Hepatocyte (in vitro differentiated cells): Measurements from ENCODE around the gene EDNRA. TPM values are rescaled to one million over a fixed set of nuclear protein-coding genes. Genes with fewer than 3 reads are reported as not detected.

Experiments
- DNase-seq: peaks from one replicate; pipeline ENCODE4 v3.0.0-alpha.2; 2016; ENCODE audit warnings: low spot score
- H2AFZ ChIP-seq: fragments of 200-600 bp; sonication (generic); 2 replicates; pipeline ENCODE4 v1.6.0; 2016; ENCODE audit warnings: antibody characterized with exemption, mild to moderate bottlenecking
- H3K27ac ChIP-seq: fragments of 200-600 bp; sonication (generic); 2 replicates; pipeline ENCODE4 v1.5.1; 2016; ENCODE audit warnings: mild to moderate bottlenecking
- H3K27me3 ChIP-seq: fragments of 200-600 bp; sonication (generic); 2 replicates; pipeline ENCODE4 v1.6.1; 2016
- H3K36me3 ChIP-seq: fragments of 200-600 bp; sonication (generic); replicated peaks from 2 replicates; pipeline ENCODE4 v1.5.1; 2016; ENCODE audit warnings: low read depth; ENCODE audit not compliant: insufficient read depth
- H3K4me1 ChIP-seq: fragments of 200-600 bp; sonication (generic); 2 replicates; pipeline ENCODE4 v1.5.1; 2016; ENCODE audit warnings: mild to moderate bottlenecking, moderate library complexity; ENCODE audit not compliant: insufficient read depth
- H3K4me2 ChIP-seq: fragments of 200-600 bp; sonication (generic); 2 replicates; pipeline ENCODE4 v1.6.0; 2016
- H3K4me3 ChIP-seq: fragments of 200-600 bp; sonication (generic); 2 replicates; pipeline ENCODE4 v1.5.1; 2016; ENCODE audit warnings: mild to moderate bottlenecking
- H3K79me2 ChIP-seq: fragments of 200-600 bp; sonication (generic); 2 replicates; pipeline ENCODE4 v1.6.0; 2017; ENCODE audit warnings: mild to moderate bottlenecking
- H3K9me2 ChIP-seq: fragments of 200-600 bp; sonication (generic); replicated peaks from 2 replicates; pipeline ENCODE4 v1.6.0; 2017; ENCODE audit warnings: mild to moderate bottlenecking; ENCODE audit not compliant: insufficient read depth
- H3K9me3 ChIP-seq: fragments of 200-600 bp; sonication (generic); 2 replicates; pipeline ENCODE4 v1.5.1; 2016; ENCODE audit warnings: low read depth, mild to moderate bottlenecking
- H4K20me1 ChIP-seq: fragments of 200-600 bp; sonication (generic); 2 replicates; pipeline ENCODE4 v1.6.0; 2016; ENCODE audit warnings: mild to moderate bottlenecking; ENCODE audit not compliant: insufficient read depth, poor library complexity, severe bottlenecking
- CTCF ChIP-seq: fragments of 200-600 bp; sonication (generic); IDR thresholded peaks from 2 replicates; pipeline ENCODE4 v1.5.1; 2016; ENCODE audit warnings: antibody characterized with exemption, mild to moderate bottlenecking; ENCODE audit not compliant: poor library complexity
- EZH2 ChIP-seq: fragments of 200-600 bp; sonication (generic); IDR thresholded peaks from 2 replicates; pipeline ENCODE4 v1.6.1; 2016; ENCODE audit warnings: antibody characterized with exemption, mild to moderate bottlenecking, borderline replicate concordance
- EZH2phosphoT487 ChIP-seq: fragments of 200-600 bp; sonication (generic); IDR thresholded peaks from one replicate; pipeline ENCODE4 v1.6.1; 2018; ENCODE audit warnings: antibody characterized with exemption, mild to moderate bottlenecking, low read depth, moderate library complexity; ENCODE audit not compliant: unreplicated experiment, severe bottlenecking
- WGBS: methylation state at CpG from one replicate; pipeline ENCODE4 v1.1.6; 2016; ENCODE audit warnings: low lambda C conversion rate; ENCODE audit errors: missing lambda C conversion rate; 5-methylcytosine and 5-hydroxymethylcytosine counted together
- polyA plus RNA-seq: library from polyadenylated mRNA; unstranded; fragments of >200 nt; fragmentation: Nextera tagmentation; extraction: Ambion mirVana; gene quantifications from 2 replicates; pipeline ENCODE4 v1.2.1, GENCODE V29; 2016
- total RNA-seq: library from RNA; depleted of rRNA; stranded (reverse); fragments of >200 nt; gene quantifications from 2 replicates; pipeline ENCODE4 v1.2.3, GENCODE V29; 2014

The EDNRA gene
- total and polyA plus RNA-seq, 2 experiments from 2014 or later: 19.0 to 28.1 TPM

GRCh38 chr4:147576084-147576483 is 95.2 kb downstream of the EDNRA start:
- Histone ChIP-seq H3K4me1 (no peaks in the 10 kb centered on the region), H3K36me3 (no peaks in the 10 kb centered on the region), H2AFZ (no peak overlapping the region), H4K20me1 (no peaks in the 10 kb centered on the region), H3K79me2 (no peaks in the 10 kb centered on the region), H3K9me3 (no peaks in the 10 kb centered on the region), H3K4me3 (no peak overlapping the region), H3K27ac (no peak overlapping the region), H3K4me2 (no peak overlapping the region), H3K27me3 (no peaks in the 10 kb centered on the region), H3K9me2 (no peaks in the 10 kb centered on the region)
- 96% methylated on average over 3 of the region's 3 CpGs for WGBS
- no peak for TF ChIP-seq CTCF
- TF ChIP-seq EZH2: no peak
- no peak for TF ChIP-seq EZH2phosphoT487
- no peak for DNase-seq

GRCh38 chr4:147578051-147578476 is 97.2 kb downstream of the EDNRA start:
- Histone ChIP-seq H3K9me3 (no peaks in the 10 kb centered on the region), H4K20me1 (no peaks in the 10 kb centered on the region), H3K4me2 (no peak overlapping the region), H2AFZ (no peak overlapping the region), H3K79me2 (no peaks in the 10 kb centered on the region), H3K4me1 (no peaks in the 10 kb centered on the region), H3K27me3 (no peaks in the 10 kb centered on the region), H3K36me3 (no peaks in the 10 kb centered on the region), H3K4me3 (no peak overlapping the region), H3K27ac (no peak overlapping the region), H3K9me2 (no peaks in the 10 kb centered on the region)
- TF ChIP-seq EZH2phosphoT487 (no peak), EZH2 (no peak), CTCF (no peak)
- WGBS: 68% methylated on average over 6 of the region's 6 CpGs
- no peak for DNase-seq

- H3K4me3 ChIP-seq: no peak overlapping the region
- WGBS: 94% methylated on average over 3 of the region's 3 CpGs
- H3K36me3 ChIP-seq: no peaks in the 10 kb centered on the region
- no peak for DNase-seq
- no peaks in the 10 kb centered on the region for H3K9me2 ChIP-seq
- H4K20me1 ChIP-seq: no peaks in the 10 kb centered on the region
- no peaks in the 10 kb centered on the region for H3K27me3 ChIP-seq
- no peak overlapping the region for H3K4me2 ChIP-seq
- H3K4me1 ChIP-seq: no peaks in the 10 kb centered on the region
- no peaks in the 10 kb centered on the region for H3K79me2 ChIP-seq
- no peaks in the 10 kb centered on the region for H3K9me3 ChIP-seq
- TF ChIP-seq CTCF: no peak
- TF ChIP-seq EZH2: no peak
- TF ChIP-seq EZH2phosphoT487: no peak
- no peak overlapping the region for H2AFZ ChIP-seq
- no peak overlapping the region for H3K27ac ChIP-seq
Observed at GRCh38 chr4:147578593-147578992, 97.7 kb downstream of the EDNRA start.

GRCh38 chr4:147580396-147580795 is 99.5 kb downstream of the EDNRA start:
- H3K79me2 ChIP-seq: no peaks in the 10 kb centered on the region
- H3K9me3 ChIP-seq: no peaks in the 10 kb centered on the region
- WGBS: 67% methylated on average over 1 of the region's 1 CpG
- no peaks in the 10 kb centered on the region for H4K20me1 ChIP-seq
- no peak overlapping the region for H3K4me3 ChIP-seq
- no peaks in the 10 kb centered on the region for H3K36me3 ChIP-seq
- no peaks in the 10 kb centered on the region for H3K27me3 ChIP-seq
- TF ChIP-seq EZH2 (no peak), CTCF (no peak)
- DNase-seq: no peak
- no peak overlapping the region for H3K27ac ChIP-seq
- no peak overlapping the region for H2AFZ ChIP-seq
- H3K9me2 ChIP-seq: no peaks in the 10 kb centered on the region
- H3K4me1 ChIP-seq: no peaks in the 10 kb centered on the region
- no peak overlapping the region for H3K4me2 ChIP-seq
